HEK293 (cell line): ENCODE results near the gene ANTXR1.

Source experiments
- FEZF1 ChIP-seq: fragments of 450-650 bp; formaldehyde crosslinking; IDR thresholded peaks from 2 replicates; pipeline ENCODE4 v1.5.1; 2016; ENCODE audit warnings: missing biosample characterization, missing genetic modification characterization
- GLIS2 ChIP-seq: fragments of 450-650 bp; formaldehyde crosslinking; IDR thresholded peaks from 2 replicates; pipeline ENCODE4 v1.5.1; 2016; ENCODE audit warnings: missing biosample characterization, missing genetic modification characterization
- KLF8 ChIP-seq: fragments of 450-650 bp; formaldehyde crosslinking; IDR thresholded peaks from 2 replicates; pipeline ENCODE4 v1.5.1; 2016; ENCODE audit warnings: missing biosample characterization, missing genetic modification characterization
- OVOL3 ChIP-seq: fragments of 450-650 bp; formaldehyde crosslinking; IDR thresholded peaks from 2 replicates; pipeline ENCODE4 v1.5.1; 2016; ENCODE audit warnings: missing biosample characterization, missing genetic modification characterization
- REPIN1 ChIP-seq: fragments of 450-650 bp; formaldehyde crosslinking; IDR thresholded peaks from 2 replicates; pipeline ENCODE4 v1.5.1; 2017; ENCODE audit warnings: missing biosample characterization, missing genetic modification characterization, low read depth
- ZBTB17 ChIP-seq: fragments of 450-650 bp; formaldehyde crosslinking; IDR thresholded peaks from 2 replicates; pipeline ENCODE4 v1.5.1; 2016; ENCODE audit warnings: missing biosample characterization, missing genetic modification characterization
- ZBTB8A ChIP-seq: fragments of 450-650 bp; formaldehyde crosslinking; IDR thresholded peaks from 2 replicates; pipeline ENCODE4 v1.5.1; 2016; ENCODE audit warnings: missing biosample characterization, missing genetic modification characterization
- ZNF169 ChIP-seq: fragments of 450-650 bp; formaldehyde crosslinking; IDR thresholded peaks from 2 replicates; pipeline ENCODE4 v1.5.1; 2016; ENCODE audit warnings: missing biosample characterization, missing genetic modification characterization
- ZNF174 ChIP-seq: fragments of 450-650 bp; formaldehyde crosslinking; IDR thresholded peaks from 2 replicates; pipeline ENCODE4 v1.5.0; 2017; ENCODE audit warnings: missing biosample characterization, mild to moderate bottlenecking, missing genetic modification characterization
- ZNF24 ChIP-seq: fragments of 450-650 bp; formaldehyde crosslinking; IDR thresholded peaks from 2 replicates; pipeline ENCODE4 v1.5.1; 2016; ENCODE audit warnings: missing biosample characterization, missing genetic modification characterization
- ZNF26 ChIP-seq: fragments of 450-650 bp; formaldehyde crosslinking; IDR thresholded peaks from 2 replicates; pipeline ENCODE4 v1.5.1; 2016; ENCODE audit warnings: missing biosample characterization, missing genetic modification characterization
- ZNF266 ChIP-seq: fragments of 450-650 bp; formaldehyde crosslinking; IDR thresholded peaks from 2 replicates; pipeline ENCODE4 v1.5.1; 2016; ENCODE audit warnings: missing biosample characterization, missing genetic modification characterization, low read depth
- ZNF394 ChIP-seq: fragments of 450-650 bp; formaldehyde crosslinking; IDR thresholded peaks from 2 replicates; pipeline ENCODE4 v1.5.1; 2016; ENCODE audit warnings: missing biosample characterization, missing genetic modification characterization, mild to moderate bottlenecking, moderate library complexity, borderline replicate concordance
- ZNF530 ChIP-seq: fragments of 450-650 bp; formaldehyde crosslinking; IDR thresholded peaks from 2 replicates; pipeline ENCODE4 v1.5.1; 2016; ENCODE audit warnings: low read depth, missing biosample characterization, missing genetic modification characterization
- ZNF544 ChIP-seq: fragments of 450-650 bp; formaldehyde crosslinking; IDR thresholded peaks from 2 replicates; pipeline ENCODE4 v1.5.0; 2017; ENCODE audit warnings: missing biosample characterization, missing genetic modification characterization
- ZNF548 ChIP-seq: fragments of 450-650 bp; formaldehyde crosslinking; IDR thresholded peaks from 2 replicates; pipeline ENCODE4 v1.5.1; 2016; ENCODE audit warnings: missing biosample characterization, missing genetic modification characterization
- ZNF571 ChIP-seq: fragments of 450-650 bp; formaldehyde crosslinking; IDR thresholded peaks from 2 replicates; pipeline ENCODE4 v1.5.0; 2017; ENCODE audit warnings: missing biosample characterization, missing genetic modification characterization
- ZNF624 ChIP-seq: fragments of 450-650 bp; formaldehyde crosslinking; IDR thresholded peaks from 2 replicates; pipeline ENCODE4 v1.5.1; 2017; ENCODE audit warnings: missing biosample characterization, missing genetic modification characterization
- ZNF670 ChIP-seq: fragments of 450-650 bp; formaldehyde crosslinking; IDR thresholded peaks from 2 replicates; pipeline ENCODE4 v1.5.1; 2016; ENCODE audit warnings: missing biosample characterization, missing genetic modification characterization, low read depth
- ZNF677 ChIP-seq: fragments of 450-650 bp; IDR thresholded peaks from 2 replicates; pipeline ENCODE4 v1.5.0; 2018; ENCODE audit warnings: missing biosample characterization, mild to moderate bottlenecking, missing genetic modification characterization, moderate library complexity
- ZNF76 ChIP-seq: fragments of 450-650 bp; formaldehyde crosslinking; IDR thresholded peaks from 2 replicates; pipeline ENCODE4; 2016; ENCODE audit warnings: low read depth, missing biosample characterization, missing genetic modification characterization, borderline replicate concordance
- TF ChIP-seq, protein P1 (sequence below): fragments of 450-650 bp; formaldehyde crosslinking; IDR thresholded peaks from 2 replicates; pipeline ENCODE4 v1.5.1; 2016; ENCODE audit warnings: missing biosample characterization, missing genetic modification characterization
- TF ChIP-seq, protein P2 (sequence below): fragments of 450-650 bp; formaldehyde crosslinking; IDR thresholded peaks from 2 replicates; pipeline ENCODE4 v1.5.1; 2016; ENCODE audit warnings: missing biosample characterization, missing genetic modification characterization
- TF ChIP-seq, protein P3 (sequence below): fragments of 450-650 bp; formaldehyde crosslinking; IDR thresholded peaks from 2 replicates; pipeline ENCODE4 v1.5.1; 2017; ENCODE audit warnings: missing biosample characterization, missing genetic modification characterization
- TF ChIP-seq, protein P4 (sequence below): fragments of 450-650 bp; formaldehyde crosslinking; IDR thresholded peaks from 2 replicates; pipeline ENCODE4 v1.5.1; 2017; ENCODE audit warnings: missing biosample characterization, mild to moderate bottlenecking, missing genetic modification characterization, moderate library complexity
- TF ChIP-seq, protein P5 (sequence below): fragments of 450-650 bp; IDR thresholded peaks from 2 replicates; pipeline ENCODE4 v1.5.1; 2018; ENCODE audit warnings: missing biosample characterization, missing genetic modification characterization

The ANTXR1 gene

GRCh38 chr2:69223759-69224511 lies 211.0 kb downstream of the ANTXR1 start (continued):
- TF ChIP-seq ZNF26 (tag by site-specific recombination), result no peak
- TF ChIP-seq ZBTB8A (tag by site-specific recombination), result 0 out of 2 replicates have a peak, but pooled peaks have one; percentile 16
- TF ChIP-seq REPIN1 (tag by site-specific recombination), result no peak
- TF ChIP-seq, protein P1, sequence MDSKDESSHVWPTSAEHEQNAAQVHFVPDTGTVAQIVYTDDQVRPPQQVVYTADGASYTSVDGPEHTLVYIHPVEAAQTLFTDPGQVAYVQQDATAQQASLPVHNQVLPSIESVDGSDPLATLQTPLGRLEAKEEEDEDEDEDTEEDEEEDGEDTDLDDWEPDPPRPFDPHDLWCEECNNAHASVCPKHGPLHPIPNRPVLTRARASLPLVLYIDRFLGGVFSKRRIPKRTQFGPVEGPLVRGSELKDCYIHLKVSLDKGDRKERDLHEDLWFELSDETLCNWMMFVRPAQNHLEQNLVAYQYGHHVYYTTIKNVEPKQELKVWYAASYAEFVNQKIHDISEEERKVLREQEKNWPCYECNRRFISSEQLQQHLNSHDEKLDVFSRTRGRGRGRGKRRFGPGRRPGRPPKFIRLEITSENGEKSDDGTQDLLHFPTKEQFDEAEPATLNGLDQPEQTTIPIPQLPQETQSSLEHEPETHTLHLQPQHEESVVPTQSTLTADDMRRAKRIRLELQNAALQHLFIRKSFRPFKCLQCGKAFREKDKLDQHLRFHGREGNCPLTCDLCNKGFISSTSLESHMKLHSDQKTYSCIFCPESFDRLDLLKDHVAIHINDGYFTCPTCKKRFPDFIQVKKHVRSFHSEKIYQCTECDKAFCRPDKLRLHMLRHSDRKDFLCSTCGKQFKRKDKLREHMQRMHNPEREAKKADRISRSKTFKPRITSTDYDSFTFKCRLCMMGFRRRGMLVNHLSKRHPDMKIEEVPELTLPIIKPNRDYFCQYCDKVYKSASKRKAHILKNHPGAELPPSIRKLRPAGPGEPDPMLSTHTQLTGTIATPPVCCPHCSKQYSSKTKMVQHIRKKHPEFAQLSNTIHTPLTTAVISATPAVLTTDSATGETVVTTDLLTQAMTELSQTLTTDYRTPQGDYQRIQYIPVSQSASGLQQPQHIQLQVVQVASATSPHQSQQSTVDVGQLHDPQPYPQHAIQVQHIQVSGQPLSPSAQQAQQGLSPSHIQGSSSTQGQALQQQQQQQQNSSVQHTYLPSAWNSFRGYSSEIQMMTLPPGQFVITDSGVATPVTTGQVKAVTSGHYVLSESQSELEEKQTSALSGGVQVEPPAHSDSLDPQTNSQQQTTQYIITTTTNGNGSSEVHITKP, result peak; percentile 74
- TF ChIP-seq, protein P2, sequence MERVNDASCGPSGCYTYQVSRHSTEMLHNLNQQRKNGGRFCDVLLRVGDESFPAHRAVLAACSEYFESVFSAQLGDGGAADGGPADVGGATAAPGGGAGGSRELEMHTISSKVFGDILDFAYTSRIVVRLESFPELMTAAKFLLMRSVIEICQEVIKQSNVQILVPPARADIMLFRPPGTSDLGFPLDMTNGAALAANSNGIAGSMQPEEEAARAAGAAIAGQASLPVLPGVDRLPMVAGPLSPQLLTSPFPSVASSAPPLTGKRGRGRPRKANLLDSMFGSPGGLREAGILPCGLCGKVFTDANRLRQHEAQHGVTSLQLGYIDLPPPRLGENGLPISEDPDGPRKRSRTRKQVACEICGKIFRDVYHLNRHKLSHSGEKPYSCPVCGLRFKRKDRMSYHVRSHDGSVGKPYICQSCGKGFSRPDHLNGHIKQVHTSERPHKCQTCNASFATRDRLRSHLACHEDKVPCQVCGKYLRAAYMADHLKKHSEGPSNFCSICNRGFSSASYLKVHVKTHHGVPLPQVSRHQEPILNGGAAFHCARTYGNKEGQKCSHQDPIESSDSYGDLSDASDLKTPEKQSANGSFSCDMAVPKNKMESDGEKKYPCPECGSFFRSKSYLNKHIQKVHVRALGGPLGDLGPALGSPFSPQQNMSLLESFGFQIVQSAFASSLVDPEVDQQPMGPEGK (tag by site-specific recombination), result peak; percentile 41; the same call in 1 of the 2 replicates
- no peak for TF ChIP-seq ZNF544 (tag by site-specific recombination)
- TF ChIP-seq ZNF24 (tag by site-specific recombination), result peak; percentile 94
- TF ChIP-seq ZNF169, result no peak
- no peak for TF ChIP-seq ZNF266
- TF ChIP-seq, protein P3, sequence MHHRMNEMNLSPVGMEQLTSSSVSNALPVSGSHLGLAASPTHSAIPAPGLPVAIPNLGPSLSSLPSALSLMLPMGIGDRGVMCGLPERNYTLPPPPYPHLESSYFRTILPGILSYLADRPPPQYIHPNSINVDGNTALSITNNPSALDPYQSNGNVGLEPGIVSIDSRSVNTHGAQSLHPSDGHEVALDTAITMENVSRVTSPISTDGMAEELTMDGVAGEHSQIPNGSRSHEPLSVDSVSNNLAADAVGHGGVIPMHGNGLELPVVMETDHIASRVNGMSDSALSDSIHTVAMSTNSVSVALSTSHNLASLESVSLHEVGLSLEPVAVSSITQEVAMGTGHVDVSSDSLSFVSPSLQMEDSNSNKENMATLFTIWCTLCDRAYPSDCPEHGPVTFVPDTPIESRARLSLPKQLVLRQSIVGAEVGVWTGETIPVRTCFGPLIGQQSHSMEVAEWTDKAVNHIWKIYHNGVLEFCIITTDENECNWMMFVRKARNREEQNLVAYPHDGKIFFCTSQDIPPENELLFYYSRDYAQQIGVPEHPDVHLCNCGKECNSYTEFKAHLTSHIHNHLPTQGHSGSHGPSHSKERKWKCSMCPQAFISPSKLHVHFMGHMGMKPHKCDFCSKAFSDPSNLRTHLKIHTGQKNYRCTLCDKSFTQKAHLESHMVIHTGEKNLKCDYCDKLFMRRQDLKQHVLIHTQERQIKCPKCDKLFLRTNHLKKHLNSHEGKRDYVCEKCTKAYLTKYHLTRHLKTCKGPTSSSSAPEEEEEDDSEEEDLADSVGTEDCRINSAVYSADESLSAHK (tag by site-specific recombination), result peak; percentile 85
- no peak; the same call in 1 of the 2 replicates for TF ChIP-seq OVOL3 (tag by site-specific recombination)
- TF ChIP-seq ZNF624, result no peak
- peak; percentile 55; the same call in 1 of the 2 replicates for TF ChIP-seq ZNF394 (tag by site-specific recombination)
- no peak for TF ChIP-seq ZNF677 (tag by site-specific recombination)
- TF ChIP-seq, protein P4, sequence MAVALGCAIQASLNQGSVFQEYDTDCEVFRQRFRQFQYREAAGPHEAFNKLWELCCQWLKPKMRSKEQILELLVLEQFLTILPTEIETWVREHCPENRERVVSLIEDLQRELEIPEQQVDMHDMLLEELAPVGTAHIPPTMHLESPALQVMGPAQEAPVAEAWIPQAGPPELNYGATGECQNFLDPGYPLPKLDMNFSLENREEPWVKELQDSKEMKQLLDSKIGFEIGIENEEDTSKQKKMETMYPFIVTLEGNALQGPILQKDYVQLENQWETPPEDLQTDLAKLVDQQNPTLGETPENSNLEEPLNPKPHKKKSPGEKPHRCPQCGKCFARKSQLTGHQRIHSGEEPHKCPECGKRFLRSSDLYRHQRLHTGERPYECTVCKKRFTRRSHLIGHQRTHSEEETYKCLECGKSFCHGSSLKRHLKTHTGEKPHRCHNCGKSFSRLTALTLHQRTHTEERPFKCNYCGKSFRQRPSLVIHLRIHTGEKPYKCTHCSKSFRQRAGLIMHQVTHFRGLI (tag by site-specific recombination), result peak; percentile 85
- peak; percentile 81 for TF ChIP-seq ZBTB17 (tag by site-specific recombination)
- TF ChIP-seq ZNF174 (tag by site-specific recombination), result no peak
- TF ChIP-seq GLIS2, result no peak
- no peak for TF ChIP-seq ZNF571 (tag by site-specific recombination)
- TF ChIP-seq, protein P5, sequence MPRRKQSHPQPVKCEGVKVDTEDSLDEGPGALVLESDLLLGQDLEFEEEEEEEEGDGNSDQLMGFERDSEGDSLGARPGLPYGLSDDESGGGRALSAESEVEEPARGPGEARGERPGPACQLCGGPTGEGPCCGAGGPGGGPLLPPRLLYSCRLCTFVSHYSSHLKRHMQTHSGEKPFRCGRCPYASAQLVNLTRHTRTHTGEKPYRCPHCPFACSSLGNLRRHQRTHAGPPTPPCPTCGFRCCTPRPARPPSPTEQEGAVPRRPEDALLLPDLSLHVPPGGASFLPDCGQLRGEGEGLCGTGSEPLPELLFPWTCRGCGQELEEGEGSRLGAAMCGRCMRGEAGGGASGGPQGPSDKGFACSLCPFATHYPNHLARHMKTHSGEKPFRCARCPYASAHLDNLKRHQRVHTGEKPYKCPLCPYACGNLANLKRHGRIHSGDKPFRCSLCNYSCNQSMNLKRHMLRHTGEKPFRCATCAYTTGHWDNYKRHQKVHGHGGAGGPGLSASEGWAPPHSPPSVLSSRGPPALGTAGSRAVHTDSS (tag by site-specific recombination), result peak; percentile 38
- TF ChIP-seq ZNF548, result no peak
- no peak for TF ChIP-seq ZNF76
- no peak for TF ChIP-seq ZNF530 (tag by site-specific recombination)
- no peak for TF ChIP-seq ZNF670 (tag by site-specific recombination)
- TF ChIP-seq FEZF1 (tag by site-specific recombination), result peak; percentile 97
- peak; percentile 67 for TF ChIP-seq KLF8 (tag by site-specific recombination)
